GM23338 (cell line): Measurements from ENCODE around the gene NPVF.

Source experiments
- CREB1 ChIP-seq: fragments of 250-450 bp; sonication (Bioruptor Pico); IDR thresholded peaks from 2 replicates; pipeline ENCODE4 v1.5.0; 2020; ENCODE audit warnings: low read depth, mild to moderate bottlenecking, moderate library complexity
- CTCF ChIP-seq, 2 experiments: fragments of 200-600 bp in 1 of 2; sonication (generic) in 1 of 2; conservative IDR thresholded peaks; 2 replicates each; pipeline versions ENCODE4 v1.5.1 to v1.6.1; 2016 to 2017; ENCODE audit warnings: antibody characterized with exemption in 2 of 2, low read depth in 2 of 2, mild to moderate bottlenecking in 2 of 2, moderate library complexity in 1 of 2
- ETS1 ChIP-seq: IDR thresholded peaks from 2 replicates; pipeline ENCODE4 v1.6.1; 2016; ENCODE audit warnings: antibody characterized with exemption
- EZH2 ChIP-seq: fragments of 200-600 bp; sonication (generic); IDR thresholded peaks from one replicate; pipeline ENCODE4 v1.8.0; 2017; ENCODE audit warnings: antibody characterized with exemption, mild to moderate bottlenecking, low read depth; ENCODE audit not compliant: unreplicated experiment
- EZH2phosphoT487 ChIP-seq: fragments of 200-600 bp; sonication (generic); IDR thresholded peaks from one replicate; pipeline ENCODE4 v1.8.1; 2018; ENCODE audit warnings: antibody characterized with exemption; ENCODE audit not compliant: unreplicated experiment
- JUNB ChIP-seq: IDR thresholded peaks from one replicate; pipeline ENCODE4 v1.6.1; 2016; ENCODE audit warnings: antibody characterized with exemption; ENCODE audit not compliant: unreplicated experiment
- NANOG ChIP-seq: IDR thresholded peaks from 2 replicates; pipeline ENCODE4 v1.6.1; 2016; ENCODE audit warnings: antibody characterized with exemption, borderline replicate concordance
- POLR2AphosphoS5 ChIP-seq: IDR thresholded peaks from 2 replicates; pipeline ENCODE4 v1.6.1; 2016; ENCODE audit warnings: antibody characterized with exemption, low read depth
- REST ChIP-seq: IDR thresholded peaks from one replicate; pipeline ENCODE4 v1.6.1; 2018; ENCODE audit warnings: antibody characterized with exemption; ENCODE audit not compliant: unreplicated experiment
- STAT1 ChIP-seq: IDR thresholded peaks from one replicate; pipeline ENCODE4 v1.6.1; 2016; ENCODE audit warnings: antibody characterized with exemption; ENCODE audit not compliant: unreplicated experiment
- ZNF114 ChIP-seq: fragments of 250-450 bp; sonication (Bioruptor Pico); IDR thresholded peaks from 2 replicates; pipeline ENCODE4 v1.5.0; 2020; ENCODE audit warnings: mild to moderate bottlenecking, moderate library complexity
- ZNF331 ChIP-seq: fragments of 250-450 bp; sonication (Bioruptor Pico); IDR thresholded peaks from 2 replicates; pipeline ENCODE4 v1.5.0; 2020; ENCODE audit warnings: low read depth, mild to moderate bottlenecking, moderate library complexity
- TF ChIP-seq, protein P1 (sequence below): fragments of 250-450 bp; sonication (Bioruptor Pico); IDR thresholded peaks from 2 replicates; pipeline ENCODE4 v1.5.0; 2020; ENCODE audit warnings: mild to moderate bottlenecking, moderate library complexity

DNA sequence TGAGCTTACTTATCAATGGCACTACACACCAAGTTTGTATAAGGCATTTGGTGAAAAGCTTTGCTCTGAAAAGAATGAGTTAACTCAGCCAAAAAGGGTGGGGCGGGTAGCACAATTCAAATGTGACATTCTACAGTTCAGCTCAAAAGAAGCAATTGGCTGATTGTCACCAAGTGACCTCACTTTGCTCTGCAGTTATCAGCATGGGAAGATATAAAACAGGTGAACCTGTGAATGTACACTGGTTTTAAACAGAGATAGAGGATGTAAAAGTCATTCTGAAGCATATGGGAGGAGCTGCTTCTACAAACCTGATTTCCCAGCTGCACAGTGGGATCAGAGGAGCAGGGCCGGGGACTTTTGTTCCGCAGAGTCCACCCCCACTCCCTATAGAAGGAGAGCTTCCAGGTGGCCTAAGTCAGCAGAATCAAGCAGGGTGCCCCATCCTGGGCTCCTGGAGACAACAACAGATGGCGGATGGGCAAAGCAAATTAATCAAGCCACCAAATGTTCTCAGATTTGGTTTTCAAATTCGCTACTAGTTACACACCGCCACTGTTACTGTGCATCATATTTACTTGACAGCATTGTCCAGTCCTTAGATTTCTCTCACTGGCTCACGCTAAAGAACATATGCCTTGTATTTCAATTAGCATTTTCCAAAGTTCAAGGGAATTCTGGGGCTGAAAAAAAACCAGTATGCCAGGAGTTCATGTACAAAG, 27.5 kb upstream of the NPVF start:
- no peak for TF ChIP-seq CTCF (conservative IDR thresholded peaks at IDR 0.05; ENCODE audit: low read depth in 2 of 2)
- no peak for TF ChIP-seq ETS1
- no peak for TF ChIP-seq EZH2
- TF ChIP-seq EZH2phosphoT487, result no peak
- TF ChIP-seq CREB1 (CRISPR knock-in tag), result no peak
- no peak for TF ChIP-seq NANOG
- TF ChIP-seq POLR2AphosphoS5, result no peak
- TF ChIP-seq REST, result no peak
- TF ChIP-seq STAT1, result no peak
- TF ChIP-seq ZNF114 (CRISPR knock-in tag), result no peak
- TF ChIP-seq JUNB, result no peak
- TF ChIP-seq ZNF331, result no peak
- TF ChIP-seq, protein P1, sequence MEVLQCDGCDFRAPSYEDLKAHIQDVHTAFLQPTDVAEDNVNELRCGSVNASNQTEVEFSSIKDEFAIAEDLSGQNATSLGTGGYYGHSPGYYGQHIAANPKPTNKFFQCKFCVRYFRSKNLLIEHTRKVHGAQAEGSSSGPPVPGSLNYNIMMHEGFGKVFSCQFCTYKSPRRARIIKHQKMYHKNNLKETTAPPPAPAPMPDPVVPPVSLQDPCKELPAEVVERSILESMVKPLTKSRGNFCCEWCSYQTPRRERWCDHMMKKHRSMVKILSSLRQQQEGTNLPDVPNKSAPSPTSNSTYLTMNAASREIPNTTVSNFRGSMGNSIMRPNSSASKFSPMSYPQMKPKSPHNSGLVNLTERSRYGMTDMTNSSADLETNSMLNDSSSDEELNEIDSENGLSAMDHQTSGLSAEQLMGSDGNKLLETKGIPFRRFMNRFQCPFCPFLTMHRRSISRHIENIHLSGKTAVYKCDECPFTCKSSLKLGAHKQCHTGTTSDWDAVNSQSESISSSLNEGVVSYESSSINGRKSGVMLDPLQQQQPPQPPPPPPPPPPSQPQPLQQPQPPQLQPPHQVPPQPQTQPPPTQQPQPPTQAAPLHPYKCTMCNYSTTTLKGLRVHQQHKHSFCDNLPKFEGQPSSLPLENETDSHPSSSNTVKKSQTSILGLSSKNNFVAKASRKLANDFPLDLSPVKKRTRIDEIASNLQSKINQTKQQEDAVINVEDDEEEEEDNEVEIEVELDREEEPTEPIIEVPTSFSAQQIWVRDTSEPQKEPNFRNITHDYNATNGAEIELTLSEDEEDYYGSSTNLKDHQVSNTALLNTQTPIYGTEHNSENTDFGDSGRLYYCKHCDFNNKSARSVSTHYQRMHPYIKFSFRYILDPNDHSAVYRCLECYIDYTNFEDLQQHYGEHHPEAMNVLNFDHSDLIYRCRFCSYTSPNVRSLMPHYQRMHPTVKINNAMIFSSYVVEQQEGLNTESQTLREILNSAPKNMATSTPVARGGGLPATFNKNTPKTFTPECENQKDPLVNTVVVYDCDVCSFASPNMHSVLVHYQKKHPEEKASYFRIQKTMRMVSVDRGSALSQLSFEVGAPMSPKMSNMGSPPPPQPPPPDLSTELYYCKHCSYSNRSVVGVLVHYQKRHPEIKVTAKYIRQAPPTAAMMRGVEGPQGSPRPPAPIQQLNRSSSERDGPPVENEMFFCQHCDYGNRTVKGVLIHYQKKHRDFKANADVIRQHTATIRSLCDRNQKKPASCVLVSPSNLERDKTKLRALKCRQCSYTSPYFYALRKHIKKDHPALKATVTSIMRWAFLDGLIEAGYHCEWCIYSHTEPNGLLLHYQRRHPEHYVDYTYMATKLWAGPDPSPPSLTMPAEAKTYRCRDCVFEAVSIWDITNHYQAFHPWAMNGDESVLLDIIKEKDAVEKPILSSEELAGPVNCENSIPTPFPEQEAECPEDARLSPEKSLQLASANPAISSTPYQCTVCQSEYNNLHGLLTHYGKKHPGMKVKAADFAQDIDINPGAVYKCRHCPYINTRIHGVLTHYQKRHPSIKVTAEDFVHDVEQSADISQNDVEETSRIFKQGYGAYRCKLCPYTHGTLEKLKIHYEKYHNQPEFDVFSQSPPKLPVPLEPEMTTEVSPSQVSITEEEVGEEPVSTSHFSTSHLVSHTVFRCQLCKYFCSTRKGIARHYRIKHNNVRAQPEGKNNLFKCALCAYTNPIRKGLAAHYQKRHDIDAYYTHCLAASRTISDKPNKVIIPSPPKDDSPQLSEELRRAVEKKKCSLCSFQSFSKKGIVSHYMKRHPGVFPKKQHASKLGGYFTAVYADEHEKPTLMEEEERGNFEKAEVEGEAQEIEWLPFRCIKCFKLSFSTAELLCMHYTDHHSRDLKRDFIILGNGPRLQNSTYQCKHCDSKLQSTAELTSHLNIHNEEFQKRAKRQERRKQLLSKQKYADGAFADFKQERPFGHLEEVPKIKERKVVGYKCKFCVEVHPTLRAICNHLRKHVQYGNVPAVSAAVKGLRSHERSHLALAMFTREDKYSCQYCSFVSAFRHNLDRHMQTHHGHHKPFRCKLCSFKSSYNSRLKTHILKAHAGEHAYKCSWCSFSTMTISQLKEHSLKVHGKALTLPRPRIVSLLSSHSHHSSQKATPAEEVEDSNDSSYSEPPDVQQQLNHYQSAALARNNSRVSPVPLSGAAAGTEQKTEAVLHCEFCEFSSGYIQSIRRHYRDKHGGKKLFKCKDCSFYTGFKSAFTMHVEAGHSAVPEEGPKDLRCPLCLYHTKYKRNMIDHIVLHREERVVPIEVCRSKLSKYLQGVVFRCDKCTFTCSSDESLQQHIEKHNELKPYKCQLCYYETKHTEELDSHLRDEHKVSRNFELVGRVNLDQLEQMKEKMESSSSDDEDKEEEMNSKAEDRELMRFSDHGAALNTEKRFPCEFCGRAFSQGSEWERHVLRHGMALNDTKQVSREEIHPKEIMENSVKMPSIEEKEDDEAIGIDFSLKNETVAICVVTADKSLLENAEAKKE (CRISPR knock-in tag), result no peak
